Suprapubic skin (tissue), 4 donors: ENCODE results near the gene BMPER. TPM values are rescaled to one million over a fixed set of nuclear protein-coding genes. Genes with fewer than 3 reads are reported as not detected.

Experiments
- DNase-seq, 2 donors: peaks; one replicate each; pipeline ENCODE4 v3.0.0-alpha.2; 2019; ENCODE audit warnings: low spot score in 2 of 2
- H3K27ac ChIP-seq: fragments of 200-600 bp; sonication (generic); one replicate; pipeline ENCODE4 v1.5.1; 2019
- H3K27me3 ChIP-seq: fragments of 200-600 bp; sonication (generic); one replicate; pipeline ENCODE4 v1.5.1; 2019
- H3K36me3 ChIP-seq: fragments of 200-600 bp; sonication (generic); one replicate; pipeline ENCODE4 v1.5.1; 2019
- H3K4me1 ChIP-seq: fragments of 200-600 bp; sonication (generic); one replicate; pipeline ENCODE4 v1.5.1; 2019
- H3K4me3 ChIP-seq: fragments of 200-600 bp; sonication (generic); one replicate; pipeline ENCODE4 v1.5.1; 2019; ENCODE audit warnings: mild to moderate bottlenecking
- H3K9me3 ChIP-seq: fragments of 200-600 bp; sonication (generic); one replicate; pipeline ENCODE4 v1.5.1; 2019
- CTCF ChIP-seq, 2 donors: fragments of 200-600 bp in 1 of 2; fragments of 450-650 bp in 1 of 2; sonication (generic) in 1 of 2; IDR thresholded peaks; one replicate each; pipeline ENCODE4 v1.5.1; 2016 to 2019; ENCODE audit warnings: antibody characterized with exemption in 2 of 2, mild to moderate bottlenecking in 1 of 2, moderate library complexity in 1 of 2
- EP300 ChIP-seq: sonication (generic); formaldehyde crosslinking; IDR thresholded peaks from one replicate; pipeline ENCODE4 v1.6.1; 2017; ENCODE audit warnings: antibody characterized with exemption
- POLR2A ChIP-seq, 2 donors: fragments of 450-650 bp; IDR thresholded peaks; one replicate each; pipeline ENCODE4 v1.6.1; 2017; ENCODE audit warnings: antibody characterized with exemption in 2 of 2, mild to moderate bottlenecking in 2 of 2, moderate library complexity in 2 of 2
- POLR2AphosphoS5 ChIP-seq, 3 donors: sonication (generic); formaldehyde crosslinking; IDR thresholded peaks; one replicate each; pipeline ENCODE4 v1.6.1; 2017; ENCODE audit warnings: antibody characterized with exemption in 3 of 3
- WGBS: methylation state at CpG from one replicate; pipeline ENCODE4 v1.1.5; 2018; 5-methylcytosine and 5-hydroxymethylcytosine counted together
- total RNA-seq, 4 donors: library from RNA; depleted of rRNA; stranded (reverse); fragments of >200 nt; gene quantifications; one replicate each; pipeline ENCODE4 v1.1.0, GENCODE V29; 2016

The BMPER gene
- total RNA-seq, 4 donors from 2014 or later = 0.52 to 7.2 (median 1.2) TPM

- WGBS = 83% methylated on average over 3 of the region's 3 CpGs
- Histone ChIP-seq H3K36me3 (no peaks in the 10 kb centered on the region), H3K27me3 (no peaks in the 10 kb centered on the region), H3K4me3 (no peak overlapping the region), H3K9me3 (no peaks in the 10 kb centered on the region), H3K4me1 (no peaks in the 10 kb centered on the region), H3K27ac (no peak overlapping the region)
- TF ChIP-seq EP300 (no peak), POLR2A (IDR thresholded peaks at IDR 0.05) (no peak), POLR2AphosphoS5 (IDR thresholded peaks at IDR 0.05) (no peak), CTCF (IDR thresholded peaks at IDR 0.05) (no peak)
- DNase-seq = no peak
Measured at GRCh38 chr7:34139086-34139485, 233.7 kb downstream of the BMPER start.

- no peaks in the 10 kb centered on the region for H3K27me3 ChIP-seq
- WGBS = 94% methylated on average over 4 of the region's 4 CpGs
- H3K4me3 ChIP-seq = no peak overlapping the region
- no peak overlapping the region for H3K27ac ChIP-seq
- DNase-seq = no peak
- no peaks in the 10 kb centered on the region for H3K36me3 ChIP-seq
- no peaks in the 10 kb centered on the region for H3K4me1 ChIP-seq
- no peaks in the 10 kb centered on the region for H3K9me3 ChIP-seq
- no peak for TF ChIP-seq POLR2A (IDR thresholded peaks at IDR 0.05)
- no peak for TF ChIP-seq EP300
- TF ChIP-seq POLR2AphosphoS5 (IDR thresholded peaks at IDR 0.05) = no peak
- TF ChIP-seq CTCF (IDR thresholded peaks at IDR 0.05) = no peak
Measured at GRCh38 chr7:34140066-34140465, 234.7 kb downstream of the BMPER start.

- H3K27ac ChIP-seq = no peak overlapping the region
- DNase-seq = no peak
- 50% methylated on average over 2 of the region's 2 CpGs for WGBS
- no peaks in the 10 kb centered on the region for H3K9me3 ChIP-seq
- no peaks in the 10 kb centered on the region for H3K4me1 ChIP-seq
- H3K36me3 ChIP-seq = no peaks in the 10 kb centered on the region
- no peaks in the 10 kb centered on the region for H3K27me3 ChIP-seq
- TF ChIP-seq CTCF (IDR thresholded peaks at IDR 0.05) = no peak
- TF ChIP-seq POLR2AphosphoS5 (IDR thresholded peaks at IDR 0.05) = no peak
- TF ChIP-seq EP300 = no peak
- no peak for TF ChIP-seq POLR2A (IDR thresholded peaks at IDR 0.05)
- H3K4me3 ChIP-seq = no peak overlapping the region
Measured at GRCh38 chr7:34143402-34143801, 238.1 kb downstream of the BMPER start.

GRCh38 chr7:34145603-34146002 is 240.3 kb downstream of the BMPER start:
- no peaks in the 10 kb centered on the region for H3K9me3 ChIP-seq
- H3K27ac ChIP-seq = no peak overlapping the region
- no peak for DNase-seq
- H3K4me3 ChIP-seq = no peak overlapping the region
- no peaks in the 10 kb centered on the region for H3K36me3 ChIP-seq
- no peaks in the 10 kb centered on the region for H3K4me1 ChIP-seq
- WGBS = 57% methylated on average over 1 of the region's 1 CpG
- H3K27me3 ChIP-seq = no peaks in the 10 kb centered on the region
- TF ChIP-seq POLR2AphosphoS5 (IDR thresholded peaks at IDR 0.05) (no peak), CTCF (IDR thresholded peaks at IDR 0.05) (no peak), EP300 (no peak), POLR2A (IDR thresholded peaks at IDR 0.05) (no peak)

GRCh38 chr7:34153656-34154270 is 248.4 kb downstream of the BMPER start:
- Histone ChIP-seq H3K4me3 (no peak overlapping the region), H3K9me3 (no peaks in the 10 kb centered on the region), H3K27ac (no peak overlapping the region), H3K36me3 (no peaks in the 10 kb centered on the region), H3K4me1 (peaks cover 10% of the 10 kb centered on the region), H3K27me3 (no peaks in the 10 kb centered on the region)
- TF ChIP-seq CTCF (IDR thresholded peaks at IDR 0.05) (no peak), EP300 (no peak), POLR2AphosphoS5 (IDR thresholded peaks at IDR 0.05) (no peak), POLR2A (IDR thresholded peaks at IDR 0.05) (no peak)
- 88% methylated on average over 5 of the region's 5 CpGs for WGBS
- no peak for DNase-seq
